HT1080 (cell line): Measurements from ENCODE around the gene RUVBL1. TPM values are rescaled to one million over a fixed set of nuclear protein-coding genes. Genes with fewer than 3 reads are reported as not detected.

Experiments
- DNase-seq: peaks from one replicate; pipeline ENCODE4 v3.0.0-alpha.2; 2015; ENCODE audit warnings: low read depth
- total RNA-seq: library from RNA; depleted of rRNA; stranded (reverse); fragments of >200 nt; shearing (Covaris generic); gene quantifications from 2 replicates; pipeline ENCODE4 v1.2.3, GENCODE V29; 2014

Gene RUVBL1
- total RNA-seq, 1 experiment from 2014 or later, result 282 TPM

GRCh38 chr3:128070898-128071591 is 52.6 kb downstream of the RUVBL1 start:
- no peak for DNase-seq

GRCh38 chr3:128069271-128069670 is 54.3 kb downstream of the RUVBL1 start:
- no peak for DNase-seq

- DNase-seq, result peak; percentile 64
Observed at GRCh38 chr3:128068156-128068620, 55.4 kb downstream of the RUVBL1 start.

- no peak for DNase-seq
Observed at GRCh38 chr3:128067489-128067888, 56.1 kb downstream of the RUVBL1 start.

- DNase-seq, result no peak
Observed at GRCh38 chr3:128066676-128067075, 56.9 kb downstream of the RUVBL1 start.

GRCh38 chr3:128066114-128066513 is 57.5 kb downstream of the RUVBL1 start:
- no peak for DNase-seq

GRCh38 chr3:128064962-128065361 is 58.6 kb downstream of the RUVBL1 start:
- no peak for DNase-seq

GRCh38 chr3:128063865-128064264 is 59.7 kb downstream of the RUVBL1 start:
- DNase-seq, result no peak

GRCh38 chr3:128062033-128062745 is 61.4 kb downstream of the RUVBL1 start:
- no peak for DNase-seq

GRCh38 chr3:128060473-128061381 is 62.9 kb downstream of the RUVBL1 start:
- peak; percentile 94 for DNase-seq

GRCh38 chr3:128056258-128056657 is 67.4 kb downstream of the RUVBL1 start:
- DNase-seq, result no peak

GRCh38 chr3:128054367-128054766 is 69.2 kb downstream of the RUVBL1 start:
- peak; percentile 57 for DNase-seq

- no peak for DNase-seq
Observed at GRCh38 chr3:128053614-128054013, 70.0 kb downstream of the RUVBL1 start.

GRCh38 chr3:128052595-128053351 is 70.8 kb downstream of the RUVBL1 start:
- DNase-seq, result no peak

- peak; percentile 93 for DNase-seq
Observed at GRCh38 chr3:128051837-128052594, 71.6 kb downstream of the RUVBL1 start, which contains the start of gene SEC61A1. Gene SEC61A1 (plus strand): TSS chr3:128052437. CDS start chr3:128052553, 116 bp downstream.

GRCh38 chr3:128051459-128051836 is 72.2 kb downstream of the RUVBL1 start:
- DNase-seq, result no peak

GRCh38 chr3:128050597-128050996 is 73.0 kb downstream of the RUVBL1 start:
- DNase-seq, result no peak

GRCh38 chr3:128041344-128041743 is 82.3 kb downstream of the RUVBL1 start:
- no peak for DNase-seq

GRCh38 chr3:128040660-128041059 is 83.0 kb downstream of the RUVBL1 start:
- no peak for DNase-seq

- no peak for DNase-seq
Observed at GRCh38 chr3:128040041-128040440, 83.6 kb downstream of the RUVBL1 start.
